Measurements from ENCODE around the gene PPFIA2. TPM values are rescaled to one million over a fixed set of nuclear protein-coding genes. Genes with fewer than 3 reads are reported as not detected.
"Not testable (repeated sequence)": the region's sequence is repeated elsewhere in the genome, so short reads cannot be mapped to it uniquely, and the experiment has no call there.

Gene PPFIA2
- total and polyA plus RNA-seq, 9 of the 15 experiments (the other 6 are each of a cell fraction or from before 2014, with no cell fraction given), result not detected

- no peaks in the 10 kb centered on the region for H4K20me1 ChIP-seq (replicated peaks; ENCODE audit: control insufficient read depth, insufficient read depth, low read length)
- ChIA-PET CTCF (ENCODE audit: low intra/inter-chr PET ratio) (no interaction called here), POLR2A (no interaction called here)
- H3K9me1 ChIP-seq (ENCODE audit: control insufficient read depth, insufficient read depth, low read length), result no peaks in the 10 kb centered on the region
- no peak overlapping the region for H2AFZ ChIP-seq (ENCODE audit: low read depth, low read length)
- intact Hi-C loops (cut with micrococcal nuclease), result no loop called here
- no peaks in the 10 kb centered on the region for H3K79me2 ChIP-seq (ENCODE audit: control insufficient read depth, insufficient read depth, low read length)
- BruUV-seq (replicated peaks), result no TSS peak
- whole genome bisulfite sequencing (ENCODE audit: insufficient coverage, low coverage, missing lambda C conversion rate), result 0% methylated on average over 1 of the region's 1 CpG
- TF ChIP-seq NCOA4 (IDR thresholded peaks at IDR 0.05; ENCODE audit: partially characterized antibody), result no peak
- TF ChIP-seq GATAD2A (IDR thresholded peaks at IDR 0.05), result no peak
- no peak for TF ChIP-seq BRF1 (IDR thresholded peaks at IDR 0.05; ENCODE audit: borderline replicate concordance, extremely low read depth, insufficient read length)
- no peak for TF ChIP-seq BRCA1 (IDR thresholded peaks at IDR 0.05)
- no peak for TF ChIP-seq BRCA1 (CRISPR knock-in tag; IDR thresholded peaks at IDR 0.05)
- TF ChIP-seq SIRT6 (IDR thresholded peaks at IDR 0.05; ENCODE audit: low read depth, low read length), result no peak
- TF ChIP-seq RBM25 (IDR thresholded peaks at IDR 0.05; ENCODE audit: low read depth, low read length, severe bottlenecking), result no peak
- TF ChIP-seq DDX20 (tag; IDR thresholded peaks at IDR 0.05; ENCODE audit: low read depth), result no peak
- no peak for TF ChIP-seq PYGO2 (tag; IDR thresholded peaks at IDR 0.05)
- no peak for TF ChIP-seq NFXL1 (CRISPR knock-in tag; IDR thresholded peaks at IDR 0.05)
- no peak for TF ChIP-seq ZNF77 (CRISPR knock-in tag; IDR thresholded peaks at IDR 0.05)
- no peak for TF ChIP-seq RNF2 (IDR thresholded peaks at IDR 0.05)
- no peak for TF ChIP-seq KLF10 (CRISPR knock-in tag; IDR thresholded peaks at IDR 0.05)
- no peak for TF ChIP-seq ARID1B (IDR thresholded peaks at IDR 0.05)
- no peak for TF ChIP-seq MTA3 (IDR thresholded peaks at IDR 0.05; ENCODE audit: borderline replicate concordance)
- no peak for TF ChIP-seq PRMT5 (CRISPR knock-in tag; IDR thresholded peaks at IDR 0.05)
- TF ChIP-seq ZNF143 (CRISPR knock-in tag; IDR thresholded peaks at IDR 0.05), result no peak
- TF ChIP-seq TCF3 (CRISPR knock-in tag; IDR thresholded peaks at IDR 0.05), result no peak
- TF ChIP-seq KLF13 (tag; IDR thresholded peaks at IDR 0.05; ENCODE audit: borderline replicate concordance, low read depth), result no peak
- no peak for TF ChIP-seq POLR2H (tag; IDR thresholded peaks at IDR 0.05; ENCODE audit: low read depth)
- DNase-seq (ENCODE audit: extremely low read depth in 1 of 4, low spot score in 3 of 4), result no peak
- ATAC-seq, result no peak
- no peak overlapping the region for H3K9ac ChIP-seq (ENCODE audit: insufficient read depth in 1 of 2, low read depth in 2 of 2, low read length in 2 of 2)
- H3K27ac ChIP-seq (ENCODE audit: extremely low read depth, low read depth, low read length), result no peak overlapping the region
- H3K27me3 ChIP-seq (ENCODE audit: control insufficient read depth in 2 of 2, insufficient read depth in 2 of 2, low read length in 2 of 2), result no peaks in the 10 kb centered on the region
- H3K4me1 ChIP-seq (replicated peaks in 1 of 2; ENCODE audit: control insufficient read depth in 2 of 2, insufficient read depth in 2 of 2, low read length in 2 of 2), result no peaks in the 10 kb centered on the region
- H3K4me3 ChIP-seq, result no peak overlapping the region
- in situ Hi-C loops (cut with MboI), result no loop called here
- no peak for FAIRE-seq
- H3K9me3 ChIP-seq (replicated peaks; ENCODE audit: control insufficient read depth, insufficient read depth, low read depth, low read length), result no peaks in the 10 kb centered on the region
- H3K4me2 ChIP-seq (ENCODE audit: insufficient read depth, low read length), result no peak overlapping the region
- H3K36me3 ChIP-seq (ENCODE audit: control insufficient read depth, insufficient read depth, low read length), result no peaks in the 10 kb centered on the region
Observed at GRCh38 chr12:81211306-81211705, 547.8 kb downstream of the PPFIA2 start.

GRCh38 chr12:81209772-81210225 lies 549.4 kb downstream of the PPFIA2 start:
- H3K9me3 ChIP-seq (replicated peaks; ENCODE audit: control insufficient read depth, insufficient read depth, low read depth, low read length); BruUV-seq (replicated peaks); H3K4me1 ChIP-seq (replicated peaks in 1 of 2; ENCODE audit: control insufficient read depth in 2 of 2, insufficient read depth in 2 of 2, low read length in 2 of 2); H3K9ac ChIP-seq (ENCODE audit: insufficient read depth in 1 of 2, low read depth in 2 of 2, low read length in 2 of 2); FAIRE-seq; H3K4me2 ChIP-seq (ENCODE audit: insufficient read depth, low read length); H3K27me3 ChIP-seq (ENCODE audit: control insufficient read depth in 2 of 2, insufficient read depth in 2 of 2, low read length in 2 of 2); H3K36me3 ChIP-seq (ENCODE audit: control insufficient read depth, insufficient read depth, low read length); ATAC-seq; CTCF ChIA-PET (ENCODE audit: low intra/inter-chr PET ratio); H3K4me3 ChIP-seq; intact Hi-C loops (cut with micrococcal nuclease); H3K27ac ChIP-seq (ENCODE audit: extremely low read depth, low read depth, low read length); in situ Hi-C loops (cut with MboI); H3K79me2 ChIP-seq (ENCODE audit: control insufficient read depth, insufficient read depth, low read length); DNase-seq (ENCODE audit: extremely low read depth in 1 of 4, low spot score in 3 of 4); H4K20me1 ChIP-seq (replicated peaks; ENCODE audit: control insufficient read depth, insufficient read depth, low read length); POLR2A ChIA-PET; H3K9me1 ChIP-seq (ENCODE audit: control insufficient read depth, insufficient read depth, low read length); H2AFZ ChIP-seq (ENCODE audit: low read depth, low read length): not testable (repeated sequence)
- WGBS (ENCODE audit: insufficient coverage, low coverage, missing lambda C conversion rate), result 0% methylated on average over 2 of the region's 2 CpGs
